ENCODE data around the gene TMOD3.
A peak's percentile ranks its signal among the peaks of the same experiment; 100 is the strongest.

DNA sequence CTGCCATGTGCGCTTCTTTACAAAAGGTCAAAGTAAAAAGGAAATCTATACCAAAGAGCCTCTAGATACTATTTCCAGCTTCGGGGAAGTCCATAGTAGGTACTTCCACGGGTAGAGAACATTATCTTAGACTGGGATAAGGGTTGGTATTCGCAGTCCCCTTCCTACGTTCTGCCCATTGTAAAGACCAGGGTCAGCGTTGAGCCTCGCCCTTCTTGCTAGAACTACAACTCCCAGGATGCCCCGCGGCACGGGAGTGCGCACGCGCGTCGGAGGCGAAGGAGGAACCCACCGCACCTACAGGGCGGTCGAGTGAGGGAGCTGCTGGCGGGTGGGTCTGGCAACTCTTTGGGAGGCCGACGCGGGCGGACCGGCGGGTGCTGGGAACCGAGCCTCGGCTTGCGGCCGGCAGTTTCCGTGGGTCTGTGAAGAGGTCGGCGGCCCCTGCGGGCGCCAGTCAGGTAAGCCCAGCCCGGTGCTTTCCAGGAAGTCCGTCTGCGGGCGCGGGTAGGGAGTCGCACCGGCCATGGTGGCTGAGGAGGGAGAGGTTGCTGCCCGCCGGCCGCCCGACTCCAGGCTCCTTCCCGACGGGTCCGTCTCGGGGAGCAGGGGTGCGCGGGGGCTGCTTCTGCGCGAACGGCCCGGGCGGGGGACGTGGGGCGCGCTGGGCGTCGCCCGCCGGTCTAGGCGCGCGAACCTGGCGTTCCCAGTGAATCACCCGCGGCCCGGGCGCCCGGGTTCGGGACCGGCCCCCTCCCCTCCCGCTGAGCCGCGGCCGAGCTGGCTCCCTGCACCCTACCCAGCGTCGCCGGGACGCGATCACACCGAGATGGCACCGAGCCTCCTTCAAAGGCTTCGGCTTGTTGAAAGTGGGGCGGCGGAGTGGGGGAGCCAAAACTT is at the start of gene TMOD3:
- TF ChIP-seq, protein P1, sequence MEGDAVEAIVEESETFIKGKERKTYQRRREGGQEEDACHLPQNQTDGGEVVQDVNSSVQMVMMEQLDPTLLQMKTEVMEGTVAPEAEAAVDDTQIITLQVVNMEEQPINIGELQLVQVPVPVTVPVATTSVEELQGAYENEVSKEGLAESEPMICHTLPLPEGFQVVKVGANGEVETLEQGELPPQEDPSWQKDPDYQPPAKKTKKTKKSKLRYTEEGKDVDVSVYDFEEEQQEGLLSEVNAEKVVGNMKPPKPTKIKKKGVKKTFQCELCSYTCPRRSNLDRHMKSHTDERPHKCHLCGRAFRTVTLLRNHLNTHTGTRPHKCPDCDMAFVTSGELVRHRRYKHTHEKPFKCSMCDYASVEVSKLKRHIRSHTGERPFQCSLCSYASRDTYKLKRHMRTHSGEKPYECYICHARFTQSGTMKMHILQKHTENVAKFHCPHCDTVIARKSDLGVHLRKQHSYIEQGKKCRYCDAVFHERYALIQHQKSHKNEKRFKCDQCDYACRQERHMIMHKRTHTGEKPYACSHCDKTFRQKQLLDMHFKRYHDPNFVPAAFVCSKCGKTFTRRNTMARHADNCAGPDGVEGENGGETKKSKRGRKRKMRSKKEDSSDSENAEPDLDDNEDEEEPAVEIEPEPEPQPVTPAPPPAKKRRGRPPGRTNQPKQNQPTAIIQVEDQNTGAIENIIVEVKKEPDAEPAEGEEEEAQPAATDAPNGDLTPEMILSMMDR (IDR thresholded peaks at IDR 0.05), result peak in 1 of 6 experiments; percentile 18
- peak in 3 of 4 donors; percentile 88 to 95 (median 95) for TF ChIP-seq POLR2A (IDR thresholded peaks at IDR 0.05)

All from esophagus squamous epithelium (tissue), 4 donors.